ENCODE results near the gene NELFB.

NELFB gene

DNA sequence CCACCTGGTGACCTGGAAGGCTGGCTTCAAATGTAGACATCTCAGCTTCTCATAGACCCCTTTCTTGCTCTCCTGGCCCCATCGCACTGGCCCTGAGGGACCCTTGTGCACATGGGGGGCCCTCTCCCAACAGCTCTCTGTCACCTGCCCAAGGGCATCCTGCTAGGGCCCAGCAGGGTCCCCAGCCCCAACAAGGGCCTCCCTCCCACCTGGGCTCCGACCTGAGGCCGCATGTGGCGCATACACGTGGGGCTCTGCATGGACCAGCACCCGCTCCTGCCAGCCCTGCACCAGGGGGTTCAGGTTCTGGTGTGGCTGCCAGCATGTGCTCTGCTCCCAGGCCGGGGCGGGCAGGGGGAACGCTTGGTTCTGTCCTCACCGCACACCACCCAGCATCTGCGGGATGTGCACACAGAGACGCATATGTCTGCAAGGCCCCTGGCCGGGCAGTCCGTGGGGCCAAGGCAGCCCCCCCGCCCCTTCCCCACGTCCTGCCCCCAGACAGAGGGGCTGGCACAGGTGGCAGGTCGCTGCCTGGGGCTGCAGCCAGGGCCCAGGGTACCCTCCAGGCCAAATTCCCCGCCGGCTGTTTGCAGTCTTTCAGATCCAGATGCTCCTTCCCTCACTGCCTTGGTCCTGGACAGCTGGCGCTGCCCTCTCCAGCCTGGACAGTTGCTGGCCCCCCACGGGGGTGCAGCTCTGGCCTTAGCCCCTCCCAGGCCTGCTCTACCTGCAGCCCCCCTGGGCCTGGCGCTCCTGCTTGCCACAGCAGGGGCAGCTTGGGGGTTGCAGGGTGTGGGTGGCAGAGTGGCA lies 64.8 kb downstream of the NELFB start:
- no peaks in the 10 kb centered on the region for H3K79me2 ChIP-seq (ENCODE audit: insufficient read depth, low read length)
- H3K9me2 ChIP-seq (ENCODE audit: low read depth, low read length): no peaks in the 10 kb centered on the region
- no peak overlapping the region for H3K9ac ChIP-seq (ENCODE audit: low read length)
- no peaks in the 10 kb centered on the region for H3F3A ChIP-seq (ENCODE audit: insufficient read depth, low read length)
- H3K9me3 ChIP-seq (ENCODE audit: low read length): no peaks in the 10 kb centered on the region
- peaks cover 6% of the 10 kb centered on the region for H3K4me1 ChIP-seq (ENCODE audit: insufficient read depth, low read length, severe bottlenecking)
- H3K27ac ChIP-seq (ENCODE audit: low read depth, low read length, poor library complexity, severe bottlenecking): no peak overlapping the region
- H3K36me3 ChIP-seq (ENCODE audit: insufficient read depth, low read length): no peaks in the 10 kb centered on the region
- H4K20me1 ChIP-seq (ENCODE audit: insufficient read depth, low read length): no peaks in the 10 kb centered on the region
- no peak overlapping the region for H2AFZ ChIP-seq (ENCODE audit: low read length)
- H3K27me3 ChIP-seq (ENCODE audit: insufficient read depth, low read length): no peaks in the 10 kb centered on the region
- H3K4me3 ChIP-seq (ENCODE audit: low read depth, low read length, poor library complexity, severe bottlenecking): no peak overlapping the region
- no peak overlapping the region for H3K4me2 ChIP-seq (ENCODE audit: low read length)
- TF ChIP-seq, protein P1, sequence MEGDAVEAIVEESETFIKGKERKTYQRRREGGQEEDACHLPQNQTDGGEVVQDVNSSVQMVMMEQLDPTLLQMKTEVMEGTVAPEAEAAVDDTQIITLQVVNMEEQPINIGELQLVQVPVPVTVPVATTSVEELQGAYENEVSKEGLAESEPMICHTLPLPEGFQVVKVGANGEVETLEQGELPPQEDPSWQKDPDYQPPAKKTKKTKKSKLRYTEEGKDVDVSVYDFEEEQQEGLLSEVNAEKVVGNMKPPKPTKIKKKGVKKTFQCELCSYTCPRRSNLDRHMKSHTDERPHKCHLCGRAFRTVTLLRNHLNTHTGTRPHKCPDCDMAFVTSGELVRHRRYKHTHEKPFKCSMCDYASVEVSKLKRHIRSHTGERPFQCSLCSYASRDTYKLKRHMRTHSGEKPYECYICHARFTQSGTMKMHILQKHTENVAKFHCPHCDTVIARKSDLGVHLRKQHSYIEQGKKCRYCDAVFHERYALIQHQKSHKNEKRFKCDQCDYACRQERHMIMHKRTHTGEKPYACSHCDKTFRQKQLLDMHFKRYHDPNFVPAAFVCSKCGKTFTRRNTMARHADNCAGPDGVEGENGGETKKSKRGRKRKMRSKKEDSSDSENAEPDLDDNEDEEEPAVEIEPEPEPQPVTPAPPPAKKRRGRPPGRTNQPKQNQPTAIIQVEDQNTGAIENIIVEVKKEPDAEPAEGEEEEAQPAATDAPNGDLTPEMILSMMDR (IDR thresholded peaks at IDR 0.05; ENCODE audit: low read length): no peak
- no peak for TF ChIP-seq EZH2 (IDR thresholded peaks at IDR 0.05; ENCODE audit: borderline replicate concordance, low read length)

DNA sequence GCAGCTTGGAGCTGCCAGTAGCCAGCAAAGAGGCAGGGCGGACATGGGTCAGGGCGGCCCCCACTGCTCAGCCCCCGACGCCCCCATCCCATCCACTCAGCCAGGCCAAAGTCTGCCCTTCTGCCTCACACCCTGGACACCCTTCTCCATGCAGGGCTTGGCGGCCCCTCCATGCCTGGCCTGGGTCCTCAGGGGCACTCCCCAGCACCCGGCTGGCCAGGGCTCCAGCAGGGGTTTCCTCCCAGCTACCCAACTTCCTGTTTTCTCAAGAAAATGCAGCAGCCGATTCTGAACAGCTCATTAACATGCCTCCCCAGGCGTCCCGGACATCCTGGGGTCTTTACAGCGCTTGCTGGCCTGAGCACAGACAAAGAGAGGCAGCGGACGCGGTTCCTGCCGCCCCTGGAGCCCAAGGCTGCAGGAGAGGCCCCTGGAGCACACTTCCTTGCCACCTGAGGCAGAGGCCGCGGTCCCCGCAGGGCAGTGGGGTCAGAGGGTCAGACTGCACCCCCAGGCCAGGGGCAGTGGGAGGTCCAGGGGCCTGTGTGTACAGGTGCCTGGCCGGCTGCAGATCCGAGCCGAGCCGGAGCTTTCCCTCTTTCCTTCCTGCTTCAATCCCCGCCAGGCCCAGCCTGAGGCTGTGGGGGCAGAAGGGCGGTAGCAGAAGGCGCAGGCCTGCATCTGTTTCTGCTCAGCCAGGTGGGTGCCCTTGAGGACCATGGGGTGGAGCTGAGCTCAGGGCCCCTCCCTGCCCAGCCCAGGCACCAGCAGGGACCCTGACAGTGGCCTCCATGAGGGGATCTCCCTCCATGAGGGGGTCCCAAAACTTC lies 65.6 kb downstream of the NELFB start:
- Histone ChIP-seq H3K36me3 (ENCODE audit: insufficient read depth, low read length) (no peaks in the 10 kb centered on the region), H3F3A (ENCODE audit: insufficient read depth, low read length) (no peaks in the 10 kb centered on the region), H3K9ac (ENCODE audit: low read length) (no peak overlapping the region), H3K27me3 (ENCODE audit: insufficient read depth, low read length) (no peaks in the 10 kb centered on the region), H3K4me3 (ENCODE audit: low read depth, low read length, poor library complexity, severe bottlenecking) (no peak overlapping the region), H2AFZ (ENCODE audit: low read length) (no peak overlapping the region), H3K4me1 (ENCODE audit: insufficient read depth, low read length, severe bottlenecking) (peaks cover 6% of the 10 kb centered on the region), H3K4me2 (ENCODE audit: low read length) (no peak overlapping the region; the same call in 1 of the 2 replicates), H3K27ac (ENCODE audit: low read depth, low read length, poor library complexity, severe bottlenecking) (no peak overlapping the region), H3K9me2 (ENCODE audit: low read depth, low read length) (no peaks in the 10 kb centered on the region), H3K79me2 (ENCODE audit: insufficient read depth, low read length) (no peaks in the 10 kb centered on the region), H3K9me3 (ENCODE audit: low read length) (no peaks in the 10 kb centered on the region), H4K20me1 (ENCODE audit: insufficient read depth, low read length) (no peaks in the 10 kb centered on the region)
- no peak for TF ChIP-seq EZH2 (IDR thresholded peaks at IDR 0.05; ENCODE audit: borderline replicate concordance, low read length)
- TF ChIP-seq, protein P1 (IDR thresholded peaks at IDR 0.05; ENCODE audit: low read length): no peak

DNA sequence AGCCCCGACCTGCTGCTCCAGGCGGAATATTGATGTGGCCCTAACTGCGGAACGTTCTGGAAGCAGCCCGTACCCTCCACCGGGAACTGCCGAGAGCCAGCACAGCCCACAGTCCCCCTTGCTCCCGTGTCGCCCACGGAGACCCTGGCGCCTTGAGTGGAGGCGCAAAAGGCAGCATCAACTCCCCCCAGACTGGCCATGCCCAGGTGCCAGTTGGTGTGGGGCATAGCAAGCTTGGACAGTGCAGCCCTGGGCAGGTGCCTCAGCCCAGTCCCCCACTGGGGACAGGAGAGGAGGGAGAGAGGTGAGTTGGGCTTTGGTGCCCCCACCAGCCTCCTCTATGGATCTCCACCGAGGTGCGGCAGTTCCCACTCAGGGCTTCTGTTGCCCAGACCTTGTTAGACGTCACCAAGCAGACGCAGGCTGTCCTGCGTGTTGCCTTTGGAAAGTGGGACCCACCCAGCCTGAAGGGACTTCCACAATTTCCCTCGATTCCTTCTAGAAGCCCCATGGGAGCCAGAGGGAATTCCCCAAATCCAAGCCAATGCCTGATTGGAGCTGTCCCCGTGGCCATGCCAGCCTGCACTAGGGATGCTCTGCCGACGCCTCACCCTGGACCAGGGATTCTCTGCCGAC lies 66.7 kb downstream of the NELFB start:
- peaks cover 4% of the 10 kb centered on the region; the same call in 1 of the 2 replicates for H3K27me3 ChIP-seq (ENCODE audit: insufficient read depth, low read length)
- H3K9me2 ChIP-seq (ENCODE audit: low read depth, low read length): no peaks in the 10 kb centered on the region
- H3K4me2 ChIP-seq (ENCODE audit: low read length): no peak overlapping the region
- H3K27ac ChIP-seq (ENCODE audit: low read depth, low read length, poor library complexity, severe bottlenecking): no peak overlapping the region
- H3K36me3 ChIP-seq (ENCODE audit: insufficient read depth, low read length): no peaks in the 10 kb centered on the region
- no peaks in the 10 kb centered on the region for H4K20me1 ChIP-seq (ENCODE audit: insufficient read depth, low read length)
- no peaks in the 10 kb centered on the region for H3K79me2 ChIP-seq (ENCODE audit: insufficient read depth, low read length)
- H3K4me3 ChIP-seq (ENCODE audit: low read depth, low read length, poor library complexity, severe bottlenecking): no peak overlapping the region
- H3K4me1 ChIP-seq (ENCODE audit: insufficient read depth, low read length, severe bottlenecking): peaks cover 6% of the 10 kb centered on the region
- H3K9me3 ChIP-seq (ENCODE audit: low read length): no peaks in the 10 kb centered on the region
- no peak overlapping the region for H3K9ac ChIP-seq (ENCODE audit: low read length)
- no peaks in the 10 kb centered on the region for H3F3A ChIP-seq (ENCODE audit: insufficient read depth, low read length)
- H2AFZ ChIP-seq (ENCODE audit: low read length): no peak overlapping the region
- TF ChIP-seq, protein P1 (IDR thresholded peaks at IDR 0.05; ENCODE audit: low read length): no peak

All from OCI-LY1 (cell line).